GDM1 (cell line): ENCODE results near the gene SPPL2B.
"Not testable (repeated sequence)": the region's sequence is repeated elsewhere in the genome, so short reads cannot be mapped to it uniquely, and the experiment has no call there.

ENCODE experiments used
- DNase-seq: peaks from one replicate; lab custom pipeline; 2025; lab: John Stamatoyannopoulos, UW

The SPPL2B gene

GRCh38 chr19:2381148-2381820 is 52.8 kb downstream of the SPPL2B start:
- no peak for DNase-seq

- no peak for DNase-seq
These were observed 54.2 kb downstream of the SPPL2B start for GRCh38 chr19:2382530-2383222.

GRCh38 chr19:2385053-2385721 is 56.7 kb downstream of the SPPL2B start:
- DNase-seq, result no peak

GRCh38 chr19:2387367-2388288 is 59.1 kb downstream of the SPPL2B start:
- DNase-seq, result no peak

- DNase-seq, result no peak
These were observed 61.1 kb downstream of the SPPL2B start for GRCh38 chr19:2389594-2389993.

- DNase-seq, result peak; percentile 42
These were observed 62.7 kb downstream of the SPPL2B start for GRCh38 chr19:2391118-2391725.

- DNase-seq, result no peak
These were observed 63.9 kb downstream of the SPPL2B start for GRCh38 chr19:2392366-2392765.

- DNase-seq, result not testable (repeated sequence)
These were observed 64.4 kb downstream of the SPPL2B start for GRCh38 chr19:2392899-2393298.

- DNase-seq, result peak; percentile 57
These were observed 65.6 kb downstream of the SPPL2B start for GRCh38 chr19:2394054-2394441.

GRCh38 chr19:2394442-2395292 is 66.2 kb downstream of the SPPL2B start:
- DNase-seq, result peak; percentile 57

GRCh38 chr19:2395293-2395829 is 66.9 kb downstream of the SPPL2B start:
- DNase-seq, result not testable (repeated sequence)

- not testable (repeated sequence) for DNase-seq
These were observed 68.7 kb downstream of the SPPL2B start for GRCh38 chr19:2397173-2397572.

- no peak for DNase-seq
These were observed 70.3 kb downstream of the SPPL2B start for GRCh38 chr19:2398735-2399305.

GRCh38 chr19:2399582-2399981 is 71.1 kb downstream of the SPPL2B start:
- no peak for DNase-seq
